Kidney epithelial cell (primary cell): Measurements from ENCODE around the gene PLXDC1. TPM values are rescaled to one million over a fixed set of nuclear protein-coding genes. Genes with fewer than 3 reads are reported as not detected.

Experiments
- DNase-seq: peaks from one replicate; pipeline ENCODE4 v3.0.0-alpha.2; 2010; ENCODE audit warnings: low read depth
- H3K27me3 ChIP-seq: 2 replicates; pipeline ENCODE4 v1.6.0; 2011; ENCODE audit warnings: low read length; ENCODE audit not compliant: control insufficient read depth, insufficient read depth
- H3K36me3 ChIP-seq: 2 replicates; pipeline ENCODE4 v1.5.1; 2011; ENCODE audit warnings: low read length; ENCODE audit not compliant: control insufficient read depth, insufficient read depth
- H3K4me3 ChIP-seq: 2 replicates; pipeline ENCODE4 v1.5.1; 2011; ENCODE audit warnings: low read depth, mild to moderate bottlenecking, control low read depth, low read length
- CTCF ChIP-seq: IDR thresholded peaks from 2 replicates; pipeline ENCODE4 v1.5.1; 2011; ENCODE audit warnings: mild to moderate bottlenecking, moderate library complexity, low read length, control low read depth, inconsistent platforms; ENCODE audit not compliant: insufficient read depth, poor library complexity, severe bottlenecking
- total RNA-seq: library from RNA; depleted of rRNA; stranded (reverse); fragments of >200 nt; gene quantifications from 2 replicates; pipeline ENCODE4 v1.2.3, GENCODE V29; 2015

Gene PLXDC1
- total RNA-seq, 1 donor from 2014 or later: 0.67 TPM

DNA sequence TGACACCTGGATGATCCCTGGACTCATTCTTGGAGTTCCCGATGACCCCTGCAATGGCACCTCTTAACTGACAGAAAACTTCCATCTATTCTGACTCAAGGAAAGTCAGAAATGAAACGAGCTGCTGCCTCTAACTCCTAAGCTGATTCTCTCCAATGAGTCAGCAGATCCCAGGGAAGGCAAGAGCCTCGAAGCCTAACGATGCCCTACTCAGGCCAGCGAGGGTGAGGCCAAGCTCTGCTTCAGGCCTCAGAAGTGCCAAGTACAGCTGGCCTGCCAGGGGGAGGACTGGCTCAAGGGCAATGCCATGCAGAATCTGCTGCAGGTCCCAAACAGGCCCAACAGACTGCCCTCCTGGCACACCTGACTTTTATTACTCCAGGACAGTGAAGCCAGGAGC is 36.3 kb downstream of the PLXDC1 start:
- Histone ChIP-seq H3K4me3 (no peak overlapping the region), H3K36me3 (no peaks in the 10 kb centered on the region), H3K27me3 (peaks cover 18% of the 10 kb centered on the region)
- DNase-seq: no peak
- TF ChIP-seq CTCF: no peak

GRCh38 chr17:39114723-39115122 is 36.7 kb downstream of the PLXDC1 start:
- no peak for DNase-seq
- Histone ChIP-seq H3K36me3 (no peaks in the 10 kb centered on the region), H3K4me3 (no peak overlapping the region), H3K27me3 (peaks cover 20% of the 10 kb centered on the region)
- TF ChIP-seq CTCF: no peak

GRCh38 chr17:39113871-39114270 is 37.6 kb downstream of the PLXDC1 start:
- no peak for TF ChIP-seq CTCF
- no peaks in the 10 kb centered on the region for H3K36me3 ChIP-seq

GRCh38 chr17:39110435-39111136 is 40.9 kb downstream of the PLXDC1 start:
- no peak overlapping the region for H3K4me3 ChIP-seq
- DNase-seq: no peak
- H3K36me3 ChIP-seq: no peaks in the 10 kb centered on the region
- peaks cover 50% of the 10 kb centered on the region for H3K27me3 ChIP-seq
- no peak for TF ChIP-seq CTCF

More at GRCh38 chr17:39113871-39114270, 37.6 kb downstream of the PLXDC1 start:
- Histone ChIP-seq H3K4me3 (no peak overlapping the region), H3K27me3 (peaks cover 26% of the 10 kb centered on the region)
- DNase-seq: no peak

DNA sequence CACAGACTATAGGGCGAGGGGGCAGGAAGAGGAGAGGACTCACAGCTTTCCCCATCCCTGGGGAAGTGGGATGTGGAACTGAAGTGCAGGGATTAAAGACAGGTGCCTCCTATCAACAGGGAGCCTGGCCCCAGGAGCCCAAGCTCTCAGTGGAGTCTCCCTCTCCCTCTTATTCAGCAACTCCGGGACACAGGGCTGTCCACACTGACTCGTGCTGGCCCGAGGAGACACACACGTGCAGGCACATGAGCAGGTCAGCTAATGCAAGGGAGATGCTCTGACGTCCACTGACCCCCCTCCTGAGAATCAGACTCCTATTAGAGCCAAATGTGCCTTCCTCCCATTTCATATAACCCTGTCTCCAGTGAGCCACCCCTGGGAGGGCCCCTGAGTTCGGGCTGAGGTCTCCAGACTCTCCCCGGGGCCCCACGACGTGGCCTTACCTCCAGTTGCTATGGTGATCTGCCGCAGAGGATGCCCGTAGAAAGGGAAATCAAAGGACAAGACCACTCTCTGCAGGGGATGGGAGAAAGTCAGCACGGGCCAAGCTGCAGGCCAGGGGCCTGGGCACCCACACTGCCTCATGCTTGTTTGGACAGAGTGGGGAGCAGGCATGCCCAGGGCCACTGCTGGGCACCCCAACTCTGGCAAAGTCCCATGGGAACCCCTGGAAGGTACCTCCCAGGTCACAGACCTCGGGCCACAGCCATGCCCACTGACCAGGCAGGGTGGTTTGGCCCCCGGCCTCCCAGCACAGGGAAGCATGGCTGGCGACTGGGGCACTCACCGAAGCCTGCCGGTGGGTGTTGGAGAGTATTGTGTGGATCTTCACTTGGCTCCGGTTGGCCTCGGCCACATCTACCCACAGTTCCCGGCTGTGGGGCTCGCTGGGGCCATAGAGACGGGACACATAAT is 42.7 kb downstream of the PLXDC1 start:
- no peaks in the 10 kb centered on the region for H3K36me3 ChIP-seq
- no peak overlapping the region for H3K4me3 ChIP-seq
- peaks cover 55% of the 10 kb centered on the region for H3K27me3 ChIP-seq
- no peak for TF ChIP-seq CTCF
- DNase-seq: no peak
